OCI-LY7 (cell line): ENCODE results near the gene ZFHX2.

ENCODE experiments used
- CTCF ChIP-seq: fragments of 200-600 bp; sonication (generic); conservative IDR thresholded peaks from 2 replicates; pipeline ENCODE4 v1.5.1; 2014; ENCODE audit warnings: mild to moderate bottlenecking, antibody characterized with exemption, low read length, moderate library complexity, mixed read lengths
- EZH2phosphoT487 ChIP-seq: fragments of 200-600 bp; sonication (generic); IDR thresholded peaks from 2 replicates; pipeline ENCODE4 v1.6.1; 2018; ENCODE audit warnings: low read depth, borderline replicate concordance, mild to moderate bottlenecking, mixed run types, antibody characterized with exemption, low read length, moderate library complexity, mixed read lengths

- TF ChIP-seq CTCF (no peak), EZH2phosphoT487 (no peak)
Observed at GRCh38 chr14:23522643-23523198, 28.8 kb downstream of the ZFHX2 start.
